Spleen (tissue), 7 donors: ENCODE measurements around the gene CACNB1.

Experiments used
- CTCF ChIP-seq, 11 experiments: fragments of 200-600 bp in 7 of 11; fragments of 450-650 bp in 4 of 11; sonication (generic) in 4 of 11; IDR thresholded peaks in 8 of 11; conservative IDR thresholded peaks in 3 of 11; 1 replicate in 7 of 11; 2 replicates in 4 of 11; pipeline versions ENCODE4 v1.4.0 to v1.8.0; 2016 to 2021; ENCODE audit warnings: antibody characterized with exemption in 11 of 11, inconsistent platforms in 4 of 11, mild to moderate bottlenecking in 1 of 11
- POLR2A ChIP-seq, 3 donors: fragments of 450-650 bp; IDR thresholded peaks; one replicate each; pipeline ENCODE4 v1.5.1; 2017; ENCODE audit warnings: antibody characterized with exemption in 3 of 3, mild to moderate bottlenecking in 1 of 3
- donor health status: DM: no; HTN: no; CAD: no; lungs with moderate emphysema.
- donor health status: DM: no; HTN: no; CAD: no.
- donor health status: DM: no; HTN: no; CAD: no.

GRCh38 chr17:39178536-39178935 is 18.9 kb downstream of the CACNB1 start:
- TF ChIP-seq CTCF (IDR thresholded peaks at IDR 0.05 in 8 of 11, conservative IDR thresholded peaks at IDR 0.05 in 3 of 11) (no peak), POLR2A (IDR thresholded peaks at IDR 0.05) (no peak)
